Muscle of back (tissue), 11 donors: ENCODE results near the gene FOXI1. TPM values are rescaled to one million over a fixed set of nuclear protein-coding genes. Genes with fewer than 3 reads are reported as not detected.
"Not testable (repeated sequence)": the region's sequence is repeated elsewhere in the genome, so short reads cannot be mapped to it uniquely, and the experiment has no call there.

Experiments used
- DNase-seq, 3 donors: peaks; one replicate each; pipeline versions ENCODE4 v3.0.0 to v3.0.0-alpha.2; 2013
- polyA plus RNA-seq, 10 donors: library from polyadenylated mRNA; unstranded; fragments of 120-200 nt; gene quantifications; one replicate each; pipeline ENCODE4 v1.2.1, GENCODE V29; 2013; ENCODE audit not compliant: insufficient read length in 10 of 10

FOXI1 gene
- polyA plus RNA-seq, 10 donors = not detected

DNA sequence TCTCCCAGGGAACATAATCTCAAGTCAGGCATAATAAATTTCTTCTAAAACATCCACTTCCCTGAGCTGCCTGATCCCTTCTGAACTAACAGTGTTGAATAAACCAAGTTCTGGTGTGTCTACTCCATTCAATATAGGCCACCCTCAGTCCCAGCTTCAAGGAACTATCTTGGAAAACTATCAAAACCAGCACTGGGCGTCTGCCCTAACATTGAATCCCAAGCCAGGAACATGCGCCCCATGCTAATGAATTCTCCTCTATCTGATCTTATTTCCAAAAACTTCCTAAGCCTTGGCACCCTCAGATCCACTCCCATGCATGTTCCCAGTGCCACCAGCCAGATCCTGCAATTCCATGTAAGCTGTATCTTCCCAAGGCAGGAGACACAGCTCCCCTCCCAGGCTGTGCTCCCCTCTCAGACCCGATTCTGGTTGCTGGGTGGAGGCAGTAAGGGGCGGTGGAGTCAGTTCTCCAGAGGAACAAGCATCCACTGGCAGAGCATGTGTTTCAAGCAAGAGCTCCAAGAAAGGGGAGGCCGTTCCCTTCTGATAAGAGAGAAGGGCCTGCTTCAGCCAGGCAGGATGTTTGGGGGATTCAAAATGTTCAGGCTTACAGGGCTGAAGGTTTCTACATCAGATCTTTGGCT is 13.1 kb upstream of the FOXI1 start:
- DNase-seq = no peak

DNA sequence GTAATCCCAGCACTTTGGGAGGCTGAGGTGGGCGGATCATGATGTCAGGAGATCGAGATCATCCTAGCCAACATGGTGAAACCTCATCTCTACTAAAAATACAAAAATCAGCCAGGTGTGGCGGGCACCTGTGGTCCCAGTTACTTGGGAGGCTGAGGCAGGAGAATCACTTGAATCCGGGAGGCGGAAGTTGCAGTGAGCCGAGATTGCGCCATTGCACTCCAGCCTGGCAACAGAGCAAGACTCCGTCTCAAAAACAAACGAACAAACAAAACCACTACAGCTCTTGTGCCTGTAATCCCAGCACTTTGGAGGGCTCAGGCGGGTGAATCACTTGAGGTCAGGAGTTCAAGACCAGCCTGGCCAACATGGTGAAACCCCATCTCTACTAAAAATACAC is 11.4 kb upstream of the FOXI1 start:
- not testable (repeated sequence) for DNase-seq

DNA sequence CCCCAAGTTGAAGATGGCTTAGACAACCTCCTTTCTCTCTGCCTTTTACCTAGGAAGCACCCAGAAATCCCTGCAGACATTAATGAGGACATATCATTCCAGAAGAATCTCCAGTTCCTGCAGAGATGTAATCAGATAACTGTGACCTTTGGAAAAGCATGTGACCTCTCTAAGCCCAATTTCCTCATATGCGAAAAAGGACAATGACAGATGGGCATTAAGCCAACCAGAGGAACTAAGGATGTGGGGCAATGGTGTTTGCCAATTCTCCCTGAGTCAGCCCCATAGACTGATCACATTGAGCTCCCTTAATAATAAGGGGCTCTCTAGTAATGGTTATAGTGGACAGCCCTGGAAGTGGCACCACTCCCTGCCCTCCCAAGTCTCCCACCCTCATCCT is 10.1 kb upstream of the FOXI1 start:
- DNase-seq = no peak

DNA sequence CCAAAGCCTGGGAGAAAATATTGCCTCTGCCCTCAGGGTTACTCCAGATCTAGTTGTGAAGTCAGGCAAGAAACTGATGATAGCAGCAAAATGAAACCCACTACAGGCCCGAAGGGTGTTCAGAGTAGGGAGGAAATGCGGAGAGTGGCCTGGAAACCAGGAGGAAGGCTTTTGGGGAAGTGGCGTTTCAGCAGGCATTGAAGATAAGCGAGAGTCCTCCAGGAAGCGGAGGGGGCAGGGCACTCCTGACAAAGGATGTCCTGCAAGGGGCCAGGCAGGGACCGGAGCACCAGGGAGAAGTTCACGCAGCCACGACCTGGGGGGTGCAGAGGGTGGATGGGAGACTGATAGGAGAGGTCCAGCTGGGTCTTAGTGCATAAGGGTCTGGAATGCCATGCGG is 7.8 kb upstream of the FOXI1 start:
- peak in 2 of 3 donors; percentile 17 to 29 for DNase-seq

DNA sequence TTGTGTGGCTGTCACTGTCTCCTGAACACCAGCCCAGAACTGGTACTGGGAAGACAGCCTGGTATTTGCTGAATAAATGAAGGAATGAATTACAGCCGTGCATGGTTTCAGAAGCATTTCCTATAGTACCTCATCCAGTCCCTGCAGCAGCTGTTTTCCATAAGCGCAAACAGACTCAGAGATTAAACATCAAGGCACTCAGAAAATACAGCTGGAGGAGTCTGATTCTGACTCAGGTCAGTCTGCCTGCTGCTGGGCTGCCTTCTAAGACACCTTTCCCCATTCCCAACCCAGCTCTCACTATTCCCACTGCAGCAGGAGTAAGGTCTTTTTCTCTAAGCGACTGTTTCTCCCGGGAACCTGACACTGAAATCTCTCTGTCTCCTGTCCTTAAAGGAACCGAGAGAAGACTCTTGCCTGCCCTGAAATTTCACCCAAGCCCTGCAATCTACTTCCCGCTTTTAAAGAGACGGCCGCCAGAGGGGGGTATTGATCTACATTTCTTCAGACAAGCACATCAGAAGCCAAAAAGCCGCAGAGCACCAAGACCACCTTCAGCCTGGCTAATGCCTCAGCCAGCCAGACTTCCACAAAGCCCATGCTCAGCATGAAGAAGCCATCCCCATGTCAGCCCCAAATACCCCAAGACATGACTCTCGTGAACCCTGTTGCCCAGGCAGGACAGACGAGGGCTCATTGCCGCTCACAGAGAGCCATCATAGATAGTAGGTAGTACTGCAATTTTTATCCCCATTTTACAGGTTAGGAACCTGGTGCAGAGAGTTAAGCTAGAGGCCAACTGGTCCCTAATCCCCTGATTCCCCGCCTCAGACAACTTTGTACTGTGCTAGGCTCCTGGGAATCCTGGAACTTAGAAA is 5.4 kb upstream of the FOXI1 start:
- peak; percentile 78 to 92 (median 86) for DNase-seq

DNA sequence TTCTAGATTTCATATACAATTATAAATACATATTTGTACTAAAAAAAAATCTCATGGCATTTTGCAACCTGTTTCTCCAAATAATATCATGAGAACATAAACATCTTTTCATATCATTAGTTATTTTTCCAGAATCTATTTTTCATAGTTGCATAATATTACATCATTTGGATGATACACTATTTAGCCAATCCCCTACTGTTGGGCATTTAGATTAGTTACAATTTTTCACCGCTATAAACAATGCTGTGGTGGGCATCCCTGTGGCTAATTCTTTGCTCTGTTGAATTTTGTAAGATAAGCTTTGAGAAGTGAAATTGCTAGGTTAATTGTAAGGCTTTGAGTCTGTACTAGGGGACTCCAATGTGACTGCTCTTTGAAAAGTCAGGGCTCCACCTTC is 2.2 kb upstream of the FOXI1 start:
- DNase-seq = no peak

DNA sequence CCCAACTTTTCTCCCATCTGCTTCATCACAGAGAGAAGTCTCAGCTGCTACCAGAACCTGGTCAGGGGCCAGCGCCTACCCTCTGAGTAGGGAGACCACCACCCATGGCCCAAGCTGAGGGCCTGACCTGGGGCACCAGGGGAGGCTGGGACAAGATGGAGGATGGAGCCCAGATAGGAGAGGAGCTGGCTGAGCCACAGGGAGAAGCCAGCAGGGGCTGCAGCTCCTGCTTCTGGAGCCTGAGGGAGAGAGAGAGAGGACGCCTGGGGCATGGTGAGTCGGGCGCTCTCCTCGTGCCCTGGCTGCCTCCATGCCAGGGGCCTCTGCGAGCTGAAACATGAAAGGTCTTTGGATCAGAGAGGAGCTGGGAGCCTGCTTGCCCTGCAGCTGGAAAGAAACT is 1.4 kb upstream of the FOXI1 start:
- DNase-seq = no peak

DNA sequence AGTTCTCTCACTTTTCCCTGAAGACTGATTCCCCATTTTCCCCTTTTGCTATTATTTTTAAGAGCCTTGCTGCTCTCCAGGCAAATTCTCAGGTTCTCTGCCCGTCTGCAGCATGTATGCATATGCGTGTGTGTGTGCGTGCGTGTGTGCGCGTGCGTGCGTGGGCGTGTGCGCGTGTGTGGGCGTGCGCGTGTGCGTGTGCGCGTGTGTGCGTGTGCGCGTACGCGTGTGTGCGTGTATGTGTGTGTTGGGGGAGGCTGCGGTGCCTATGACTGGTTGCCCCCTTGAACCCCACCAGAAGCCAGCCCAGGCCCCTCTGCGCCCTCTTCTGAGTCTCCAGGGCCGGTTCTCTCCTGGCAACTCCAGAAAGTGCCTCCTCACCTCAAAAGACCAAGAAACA is 987 bp upstream of the FOXI1 start:
- no peak for DNase-seq

DNA sequence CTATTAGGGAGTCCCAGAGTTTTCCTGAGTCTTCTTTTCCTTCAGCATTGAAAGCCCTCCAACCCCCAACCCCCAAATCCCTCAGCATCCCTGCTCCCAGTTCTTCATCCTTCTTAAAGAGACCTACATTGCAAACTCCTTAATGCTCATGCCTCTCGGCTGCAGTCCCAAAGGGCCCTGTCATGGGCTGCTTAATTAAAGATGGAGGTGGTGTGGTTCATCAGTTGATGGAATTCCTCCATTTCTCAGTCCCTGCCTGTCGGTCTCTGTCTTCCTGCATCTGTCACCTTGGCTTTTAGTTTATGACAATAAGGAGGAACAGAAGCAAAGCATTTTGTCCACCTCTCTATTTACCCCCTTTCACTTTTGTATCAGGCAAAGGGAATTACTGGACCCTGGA is 2.0 kb downstream of the FOXI1 start:
- no peak for DNase-seq

DNA sequence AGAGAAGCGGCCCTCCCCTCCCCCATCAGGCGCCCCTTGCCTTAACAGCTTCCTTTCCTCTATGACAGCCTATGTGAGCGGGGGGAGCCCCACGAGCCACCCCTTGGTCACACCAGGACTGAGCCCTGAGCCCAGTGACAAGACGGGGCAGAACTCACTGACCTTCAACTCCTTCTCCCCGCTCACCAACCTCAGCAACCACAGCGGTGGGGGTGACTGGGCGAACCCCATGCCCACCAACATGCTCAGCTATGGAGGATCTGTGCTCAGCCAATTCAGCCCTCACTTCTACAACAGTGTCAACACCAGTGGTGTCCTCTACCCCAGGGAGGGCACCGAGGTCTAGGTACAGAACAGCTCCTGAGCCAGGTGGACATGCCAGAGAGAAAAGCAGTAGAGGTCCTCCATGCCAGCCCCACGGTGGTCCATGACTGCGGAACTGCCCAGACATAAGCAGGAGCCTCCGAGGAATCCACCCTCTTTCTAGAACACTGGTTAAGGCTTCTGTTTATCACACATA is 2.6 kb downstream of the FOXI1 start:
- DNase-seq = no peak

DNA sequence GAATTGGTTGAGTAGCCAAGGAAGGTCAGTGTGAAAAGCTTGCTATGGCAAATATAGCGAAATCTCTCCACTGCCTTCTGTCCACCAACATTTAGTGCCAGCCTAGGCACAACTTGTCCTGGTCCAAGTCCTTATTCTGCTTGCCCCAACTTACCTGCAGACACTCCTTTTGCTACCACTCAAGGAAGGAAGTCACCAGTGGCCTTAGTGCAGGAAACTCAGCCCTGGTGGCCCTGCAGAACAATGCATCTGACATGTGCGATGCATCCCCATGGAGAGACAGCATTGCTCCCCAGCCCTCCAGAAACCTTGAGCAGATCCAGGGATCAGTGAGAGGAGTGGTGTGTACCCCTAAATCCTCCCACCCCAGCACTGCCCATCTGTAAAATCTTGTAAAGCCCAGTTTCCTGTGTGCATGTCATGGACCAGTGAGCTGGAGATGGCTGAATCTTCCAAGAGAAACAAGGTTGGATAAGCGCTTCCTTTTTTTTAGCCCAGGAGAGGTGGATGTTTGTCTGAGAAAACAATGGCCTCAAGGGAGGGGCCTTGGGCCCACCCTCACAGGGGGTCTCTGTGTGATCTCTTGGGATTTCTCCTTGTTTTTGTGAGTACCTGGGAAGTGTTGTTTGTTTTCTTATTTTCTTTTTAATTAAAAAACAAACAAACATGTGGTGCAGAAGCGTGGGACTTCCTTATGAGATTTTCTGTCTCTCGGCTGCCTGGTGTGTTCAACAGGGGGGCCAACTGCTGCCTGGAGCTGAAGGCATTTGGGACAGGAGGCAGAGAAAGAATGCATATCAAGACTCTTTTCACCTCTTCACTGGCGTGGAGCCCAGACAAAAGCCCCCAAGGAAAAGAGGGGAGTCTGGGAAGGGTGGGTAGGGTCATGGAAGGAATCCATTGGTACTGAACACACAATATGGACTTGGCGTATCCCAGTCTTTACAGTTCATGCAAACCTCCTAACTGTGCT is 3.6 kb downstream of the FOXI1 start:
- DNase-seq = no peak

DNA sequence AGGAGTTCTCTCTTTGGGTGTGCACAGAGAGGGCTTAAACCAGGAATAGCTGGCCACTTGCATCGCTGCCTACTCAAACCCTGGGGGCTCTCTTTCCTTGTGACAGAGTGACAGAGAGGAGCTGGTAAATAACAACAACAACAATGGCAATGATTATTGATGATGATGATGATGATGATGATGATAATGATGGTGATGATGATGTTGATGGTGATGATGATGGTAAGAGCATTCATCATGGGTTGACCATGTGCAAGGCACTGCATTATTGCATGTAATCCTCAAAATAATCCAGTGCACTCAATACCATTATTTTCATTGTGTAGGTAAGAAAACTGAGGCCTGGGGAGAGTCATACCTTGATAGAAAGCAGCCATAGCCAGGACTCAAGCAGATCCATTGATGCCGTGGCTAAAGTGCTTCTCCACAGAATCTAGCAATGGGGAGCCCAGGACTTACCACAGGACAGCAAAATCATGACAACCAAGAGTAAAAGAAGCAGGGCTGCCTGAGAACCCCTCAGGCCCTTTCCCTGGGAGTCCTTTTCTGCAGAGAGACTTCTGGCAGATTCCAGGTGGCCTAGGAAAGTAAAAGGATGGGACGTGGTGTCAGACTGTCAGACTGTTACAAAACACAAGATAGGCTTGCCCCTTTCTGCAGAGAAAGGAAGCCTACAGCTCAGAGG is 4.8 kb downstream of the FOXI1 start:
- DNase-seq = no peak

DNA sequence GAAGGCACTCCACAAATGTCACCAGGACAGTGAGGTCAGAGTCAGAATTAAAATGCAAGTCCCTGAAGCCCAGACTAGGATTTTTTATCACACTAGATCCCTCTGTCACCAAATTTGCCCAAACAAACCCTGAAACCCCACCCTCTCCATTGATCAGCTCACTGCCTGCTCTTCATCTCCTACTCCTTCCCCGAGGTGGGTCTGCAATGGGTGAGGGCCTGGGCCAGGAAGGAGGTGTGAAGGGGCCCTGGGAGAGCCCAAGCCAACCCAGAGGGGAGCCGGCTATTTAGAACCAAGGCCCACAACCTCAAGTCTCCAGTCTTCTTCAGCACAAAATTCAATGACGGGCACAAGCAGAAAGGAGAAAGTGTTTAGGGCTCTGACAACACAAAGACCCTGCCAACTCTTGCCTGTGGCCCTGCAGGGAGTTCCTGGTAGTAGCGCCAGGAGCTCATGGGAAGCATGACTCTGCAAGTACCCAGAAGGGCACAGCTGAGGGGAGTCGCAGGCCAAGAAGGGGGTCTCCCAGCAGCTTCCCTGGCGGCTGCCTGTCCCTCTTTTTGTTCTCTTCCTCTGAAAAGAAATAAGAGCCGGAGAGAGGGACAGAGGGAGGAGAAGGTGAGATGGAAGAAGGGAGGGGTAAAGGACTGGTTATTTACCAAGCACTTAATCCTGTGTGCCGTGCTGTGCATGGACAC is 5.5 kb downstream of the FOXI1 start:
- no peak for DNase-seq

DNA sequence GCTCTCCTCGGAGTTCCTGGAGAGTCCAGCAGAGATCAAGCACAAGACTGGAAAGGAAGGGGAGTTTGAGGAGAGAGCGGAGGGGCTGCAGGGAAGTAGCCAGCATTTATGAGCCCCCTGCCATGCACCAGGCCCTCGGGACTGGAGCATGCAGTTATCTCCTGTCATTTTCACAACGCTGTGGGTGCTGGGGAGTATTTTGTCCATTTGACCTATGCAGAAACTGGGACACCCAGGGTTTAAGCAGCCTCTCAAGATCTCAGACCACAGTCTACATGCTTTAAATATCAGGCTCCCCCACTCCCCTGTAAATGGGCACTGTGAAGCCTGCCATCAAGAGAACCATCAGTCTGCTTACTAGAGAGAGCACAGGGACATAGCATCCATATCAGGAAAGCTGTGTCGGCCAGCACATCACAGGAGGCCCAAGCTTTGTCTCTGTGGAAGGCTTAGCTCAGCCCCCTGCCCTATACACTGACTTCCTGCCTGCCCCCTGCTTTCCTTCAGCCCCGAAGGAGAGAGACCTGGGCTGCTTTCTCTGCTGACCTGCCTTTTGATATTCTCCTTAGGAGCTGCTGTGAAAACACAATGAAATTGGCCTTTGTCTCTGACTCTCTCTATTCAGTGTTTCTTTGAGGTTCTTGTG is 7.3 kb downstream of the FOXI1 start:
- DNase-seq = no peak

DNA sequence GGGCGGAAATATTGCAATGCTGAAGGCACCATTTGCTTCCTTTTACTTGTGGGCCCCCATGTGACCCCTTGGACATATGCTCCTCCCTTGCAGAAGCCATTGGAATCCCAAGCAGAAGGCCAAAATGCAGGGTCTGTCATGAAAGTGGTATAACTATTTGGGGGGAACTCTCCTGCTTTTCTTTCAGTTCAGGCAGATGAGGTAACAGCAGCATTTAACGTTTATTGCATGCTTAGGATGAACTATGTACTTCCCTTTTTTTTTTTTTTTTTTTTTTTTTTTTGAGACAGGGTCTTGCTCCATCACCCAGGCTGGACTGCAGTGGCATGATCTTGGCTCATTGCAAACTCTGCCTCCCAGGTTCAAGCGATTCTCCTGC is 7.8 kb downstream of the FOXI1 start:
- DNase-seq = no peak

DNA sequence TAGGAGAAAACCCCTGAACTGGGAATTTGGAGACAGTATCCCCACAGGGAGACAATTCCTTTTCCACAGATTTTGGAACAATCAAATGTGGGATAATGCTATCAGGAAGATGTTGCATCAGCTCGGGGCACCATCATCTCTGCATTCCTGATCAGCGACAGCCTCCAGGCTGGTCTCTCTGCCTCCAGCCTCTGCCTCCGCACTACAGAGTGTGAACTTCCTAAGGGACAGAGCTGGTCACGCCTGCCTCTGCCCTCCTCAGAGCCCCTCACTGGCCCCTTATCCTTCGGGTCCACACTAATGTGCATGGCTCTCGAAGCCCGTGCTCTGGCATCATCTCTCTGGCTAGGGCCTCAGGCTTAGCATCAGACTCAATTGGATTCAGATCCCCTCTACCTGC is 8.6 kb downstream of the FOXI1 start:
- no peak for DNase-seq

DNA sequence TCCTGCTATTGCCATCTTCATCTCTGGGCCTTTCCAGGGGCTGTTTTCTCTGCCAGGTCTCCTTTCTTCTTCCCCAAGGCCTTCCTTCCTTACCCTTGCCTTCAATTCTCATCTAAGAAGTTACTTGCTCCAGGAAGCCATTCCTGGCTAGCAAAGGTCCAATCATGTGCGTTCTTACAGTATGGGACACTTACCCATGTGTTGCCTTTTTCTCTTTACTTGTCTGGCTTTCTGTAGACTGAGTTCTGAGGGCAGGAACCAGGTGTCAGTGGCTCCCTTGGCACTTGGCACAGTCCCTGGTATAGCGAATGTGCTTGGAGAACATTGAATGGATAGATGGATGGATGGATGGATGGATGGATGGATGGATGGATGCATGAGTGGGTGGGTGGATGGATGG is 10.2 kb downstream of the FOXI1 start:
- no peak for DNase-seq

DNA sequence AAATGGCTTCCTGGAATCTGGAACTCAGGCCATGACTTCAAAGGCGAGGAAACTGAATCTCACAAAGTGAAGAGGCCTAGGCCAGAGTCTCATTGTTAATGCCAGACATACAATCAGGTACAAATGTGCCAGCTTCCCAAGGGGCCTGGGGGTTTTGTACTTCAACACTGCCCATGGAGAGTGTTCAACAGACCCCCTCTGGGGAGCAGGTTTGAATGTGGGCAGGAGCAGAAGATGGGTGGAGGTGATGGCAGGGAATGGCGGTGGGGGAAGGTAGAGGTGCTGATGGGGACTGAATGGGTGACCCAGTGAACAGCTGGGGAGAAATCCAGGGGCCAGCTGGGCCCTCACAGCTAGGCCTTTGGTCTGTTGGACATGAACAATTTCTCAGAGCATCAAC is 12.0 kb downstream of the FOXI1 start:
- DNase-seq = no peak

DNA sequence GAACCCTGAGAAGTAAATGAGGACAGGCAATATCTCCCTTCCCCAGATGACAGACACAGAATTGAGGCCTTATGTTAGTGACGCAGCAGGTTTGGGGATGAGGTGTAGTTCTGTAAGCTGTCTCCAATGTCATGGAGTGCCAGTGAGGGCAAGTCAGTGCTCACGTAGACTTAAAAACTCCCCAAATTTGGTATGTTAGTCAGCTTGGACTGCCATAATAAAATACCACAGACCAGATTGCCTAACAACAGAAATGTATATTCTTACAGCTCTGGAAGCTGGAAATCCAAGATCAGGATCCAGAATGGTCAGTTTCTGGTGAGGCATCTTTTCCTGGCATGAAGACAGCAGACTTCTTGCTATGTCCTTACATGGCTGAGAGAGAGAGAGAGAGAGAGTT is 14.9 kb downstream of the FOXI1 start:
- peak in 1 of 3 donors; percentile 77 for DNase-seq

DNA sequence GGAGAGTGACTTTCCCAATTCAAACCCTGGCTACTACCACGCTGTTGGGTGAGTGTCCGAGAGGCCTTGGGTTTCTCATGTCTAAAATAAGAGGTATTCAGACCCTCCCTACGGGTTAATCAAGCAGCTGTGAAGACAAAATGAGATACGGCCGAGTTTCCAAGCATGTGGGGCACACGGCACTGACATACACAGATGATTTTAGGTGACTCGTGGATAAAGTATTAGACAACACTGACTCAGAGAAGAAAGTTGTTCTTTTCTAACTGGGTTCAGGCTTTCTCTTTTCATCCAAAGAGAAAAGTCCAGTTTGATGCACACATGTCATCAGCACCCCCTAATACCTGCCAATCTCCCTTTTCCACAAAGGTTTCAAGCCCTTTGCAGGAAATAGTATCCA is 15.6 kb downstream of the FOXI1 start:
- DNase-seq = peak in 1 of 3 donors; percentile 21
